GM19324 (cell line): ENCODE measurements around the gene PLXNA2.

ENCODE experiments used
- ATAC-seq: cut with Tn5 transposase; IDR thresholded peaks from one replicate; pipeline ENCODE4 v1.9.1; 2021; ENCODE audit warnings: mild to moderate bottlenecking, moderate library complexity; ENCODE audit not compliant: unreplicated experiment, low FRiP score

The PLXNA2 gene

DNA sequence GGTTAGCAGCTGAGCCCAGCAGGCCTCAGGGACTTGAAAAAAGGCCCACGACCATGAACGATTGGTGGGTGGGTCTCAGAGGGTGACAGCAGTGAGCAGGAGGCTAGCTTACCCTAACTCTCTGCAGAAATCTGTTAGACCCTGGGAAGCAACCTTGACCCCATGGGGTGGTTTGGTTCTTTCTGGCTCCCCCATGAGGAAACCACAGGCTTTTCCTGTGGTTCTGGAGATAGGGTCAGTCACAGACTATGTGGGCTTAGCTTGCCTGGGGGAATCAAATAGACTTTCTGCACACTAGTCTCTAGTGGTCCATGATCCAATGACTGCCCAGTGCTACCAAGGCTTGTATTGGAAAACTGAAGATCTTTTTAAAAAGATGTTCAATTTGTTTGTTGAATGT is 118.1 kb downstream of the PLXNA2 start:
- no peak for ATAC-seq

DNA sequence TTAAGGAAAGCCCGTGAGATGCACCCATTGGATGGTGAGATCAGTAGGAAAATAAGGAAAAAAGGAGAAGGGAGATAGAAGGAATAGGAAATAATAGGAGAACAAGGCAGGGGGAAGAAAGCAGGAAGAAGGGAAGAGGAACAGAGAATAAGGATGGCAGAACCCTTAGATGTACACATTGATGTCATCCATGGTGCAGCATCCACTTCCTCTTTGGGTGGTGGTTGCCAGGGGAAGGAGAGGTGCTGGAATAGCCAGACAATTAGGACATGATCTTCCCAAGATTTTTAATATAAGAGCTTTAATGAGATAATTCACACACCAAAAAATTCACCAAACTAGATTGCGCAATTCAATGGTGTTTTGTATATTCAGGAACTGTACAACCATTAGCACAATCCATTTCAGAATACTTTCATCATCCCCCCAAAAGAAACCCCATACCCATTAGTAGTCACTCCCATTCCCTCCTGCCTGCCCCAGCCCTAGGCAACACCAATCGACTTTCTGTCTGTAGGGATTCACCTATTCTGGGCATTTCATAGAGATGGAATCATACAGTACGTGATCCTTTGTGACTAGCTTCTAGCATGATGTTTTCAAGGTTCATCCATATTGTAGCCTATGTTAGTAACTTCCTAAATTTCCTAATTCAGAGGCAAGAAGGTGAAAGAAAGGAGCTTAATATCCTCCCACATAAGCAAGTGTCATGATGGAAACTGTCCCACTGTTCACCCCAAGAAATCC is 121.4 kb downstream of the PLXNA2 start:
- no peak for ATAC-seq

DNA sequence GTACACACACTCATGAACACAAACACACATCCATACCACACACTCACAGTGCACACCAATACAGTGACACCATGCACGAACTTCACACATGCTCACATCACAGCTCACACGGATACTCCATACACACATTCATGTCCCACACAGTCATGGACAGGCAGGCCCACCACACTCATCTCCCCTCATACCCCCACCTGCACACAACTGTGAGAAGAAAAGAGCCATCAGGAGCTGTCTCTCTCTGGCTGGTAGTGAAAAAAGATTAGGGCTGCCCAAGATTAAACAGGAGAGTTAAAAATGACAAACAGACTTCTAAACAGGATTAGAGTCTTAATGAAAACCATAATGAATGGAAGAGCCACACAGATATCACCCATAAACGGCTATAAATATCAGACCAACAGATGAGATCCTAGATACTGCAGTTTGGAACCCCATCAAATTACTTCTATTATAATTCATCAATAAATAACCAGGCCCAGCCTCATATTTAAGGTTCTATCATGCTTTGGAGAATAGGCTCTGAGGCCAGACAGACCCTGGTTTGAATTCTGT is 122.3 kb downstream of the PLXNA2 start:
- no peak for ATAC-seq

DNA sequence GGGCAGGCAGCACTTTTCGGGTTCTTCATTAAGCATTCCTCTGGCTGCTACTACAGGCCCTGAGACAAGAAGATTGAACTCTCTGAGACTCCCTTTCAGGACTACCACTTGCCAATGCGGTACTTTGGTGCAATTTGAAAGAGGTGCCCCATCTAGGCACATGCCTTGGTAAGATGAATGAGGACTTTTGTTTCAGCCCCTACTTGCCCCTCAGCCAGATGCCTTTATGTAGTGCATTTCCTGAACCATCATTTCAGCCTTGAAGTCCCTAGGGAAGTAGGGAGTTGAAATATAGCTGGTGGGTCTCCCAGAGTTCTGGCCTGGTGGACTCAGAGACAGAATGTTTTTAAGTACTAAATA is 123.8 kb downstream of the PLXNA2 start:
- no peak for ATAC-seq

- ATAC-seq = no peak
Observed at GRCh38 chr1:208118841-208119606, 125.2 kb downstream of the PLXNA2 start.

GRCh38 chr1:208118306-208118705 is 125.9 kb downstream of the PLXNA2 start:
- no peak for ATAC-seq

DNA sequence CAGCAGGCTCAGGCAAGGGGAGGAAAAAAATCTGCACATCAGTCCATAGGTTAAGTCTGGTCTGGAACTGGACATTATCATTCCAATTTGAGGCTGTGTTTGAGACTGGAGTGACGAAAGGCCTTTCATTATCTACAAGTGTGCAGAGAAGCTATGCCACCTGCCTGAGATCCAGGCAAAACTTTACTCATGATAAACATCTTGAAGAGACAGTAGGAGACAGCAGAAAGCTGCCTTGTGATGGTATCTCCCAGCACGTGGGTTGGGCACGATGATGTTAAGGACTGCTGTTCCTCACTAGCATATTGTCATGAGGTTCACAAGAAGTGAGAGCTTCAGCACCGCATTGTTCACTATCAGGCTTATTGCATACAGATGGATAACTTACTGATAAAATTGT is 126.4 kb downstream of the PLXNA2 start:
- ATAC-seq = no peak

DNA sequence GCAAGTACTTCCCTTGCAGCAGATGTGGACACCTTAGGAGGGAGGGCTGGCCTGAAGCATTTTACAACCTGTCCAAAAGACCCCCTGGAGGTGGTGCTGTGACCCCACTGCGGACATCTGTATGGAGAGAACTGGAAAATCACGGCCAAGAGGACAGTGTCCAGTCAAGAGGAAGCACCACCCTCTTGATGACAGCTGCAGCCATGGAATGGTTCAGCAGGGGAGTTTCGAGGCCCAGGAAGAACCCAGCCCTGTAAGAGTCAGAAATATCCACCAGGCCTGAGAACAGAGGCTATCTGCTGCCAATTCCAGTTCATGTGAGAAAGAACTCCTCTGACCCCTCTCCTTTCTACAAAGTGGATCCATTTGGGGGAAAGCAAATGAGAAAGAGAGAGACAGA is 126.8 kb downstream of the PLXNA2 start:
- no peak for ATAC-seq

DNA sequence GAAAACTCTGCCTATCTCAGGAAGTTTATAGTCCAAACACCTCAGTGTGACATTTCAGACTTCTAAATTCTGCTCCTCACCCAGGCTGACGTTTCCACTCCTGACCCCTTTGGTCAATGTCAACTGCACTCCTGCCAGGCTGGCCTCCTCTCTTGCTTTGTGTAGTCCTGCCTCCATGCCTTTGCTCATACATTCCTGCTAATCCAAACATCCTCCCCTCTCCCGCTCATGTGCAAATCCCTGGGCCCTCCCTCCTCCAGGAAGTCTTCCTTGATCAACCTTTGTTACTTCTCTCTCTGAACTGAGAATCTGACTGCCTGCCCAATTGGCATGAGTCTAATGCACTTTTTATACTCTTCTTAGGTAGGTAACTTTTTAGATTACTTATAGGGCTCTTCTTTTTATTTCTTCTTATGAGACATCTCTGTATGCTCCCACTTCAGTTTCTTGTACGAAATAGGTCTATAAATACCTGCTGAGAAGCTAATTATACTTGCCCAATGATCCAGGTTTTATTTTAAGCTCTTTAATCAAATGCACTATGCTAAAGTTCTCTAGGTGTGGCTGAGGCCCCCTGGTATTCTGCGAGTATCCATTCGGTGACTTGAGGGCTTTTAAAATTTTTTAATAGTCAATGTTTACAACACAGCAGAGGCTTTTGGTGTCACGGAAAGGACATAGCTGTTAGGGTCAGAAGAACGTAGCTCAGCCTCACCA is 128.1 kb downstream of the PLXNA2 start:
- ATAC-seq = no peak

DNA sequence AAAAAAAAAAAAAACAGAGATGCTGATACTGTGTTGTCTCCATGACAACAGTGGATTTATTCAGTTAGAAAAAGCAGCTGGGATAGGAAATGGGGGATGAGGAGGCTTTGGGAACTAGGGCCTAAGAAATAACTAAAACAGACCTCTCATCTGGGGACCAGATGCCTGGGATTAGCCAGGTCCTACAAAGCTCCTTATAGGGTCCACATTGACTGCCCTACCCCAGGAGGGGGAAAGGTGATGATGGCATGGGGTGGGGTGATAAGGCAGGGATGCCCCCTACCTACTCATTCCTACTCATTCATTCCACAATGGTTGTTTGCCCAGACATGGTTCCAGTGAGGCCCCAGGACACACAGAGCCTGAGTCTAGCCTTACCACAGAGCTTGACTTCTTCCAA is 131.2 kb downstream of the PLXNA2 start:
- no peak for ATAC-seq

- no peak for ATAC-seq
Observed at GRCh38 chr1:208112401-208112800, 131.8 kb downstream of the PLXNA2 start.

DNA sequence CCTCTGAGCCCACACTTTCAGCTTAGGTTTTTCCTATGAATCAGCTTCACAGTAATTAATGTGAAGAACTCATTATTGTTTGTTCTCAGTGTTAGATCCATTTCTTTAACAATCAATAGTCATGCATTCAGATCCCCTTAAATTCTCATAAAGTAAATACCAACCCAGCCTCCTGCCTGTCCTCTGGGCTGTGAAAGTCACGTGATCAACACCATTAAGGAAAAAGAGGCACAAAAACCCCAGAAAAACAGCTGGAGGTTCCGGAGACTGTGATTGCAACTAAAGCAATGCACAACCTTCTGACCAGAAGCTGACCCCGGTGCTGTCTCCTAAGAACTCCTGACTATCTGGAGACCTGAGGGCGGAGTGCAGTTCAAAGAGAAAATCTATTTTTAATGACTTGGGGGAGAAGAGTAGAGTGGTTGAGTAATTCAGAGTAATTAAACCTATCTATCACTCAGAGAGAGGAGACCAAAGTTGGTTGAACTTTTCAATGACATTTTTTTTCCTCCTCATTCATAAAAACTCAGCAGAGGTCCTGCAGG is 132.5 kb downstream of the PLXNA2 start:
- ATAC-seq = no peak

DNA sequence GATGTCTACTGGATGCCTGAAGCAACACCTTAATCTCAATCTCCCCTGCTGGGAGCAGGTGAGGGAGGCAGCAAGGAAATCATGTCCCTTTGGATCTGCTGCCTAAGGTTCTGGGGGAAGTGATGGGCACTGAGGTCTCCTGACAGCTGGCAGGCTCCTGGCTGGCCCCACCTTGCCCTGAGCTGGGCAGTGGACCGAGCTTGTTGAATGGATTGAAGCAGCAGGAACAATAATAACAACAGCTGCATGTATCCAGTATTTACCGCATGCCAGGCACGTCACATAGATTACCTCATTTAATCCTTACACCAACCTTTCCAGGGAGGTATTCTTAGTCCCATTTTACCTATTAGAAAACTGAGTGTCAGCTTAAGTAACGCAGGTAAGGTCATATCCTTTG is 133.9 kb downstream of the PLXNA2 start:
- ATAC-seq = no peak

DNA sequence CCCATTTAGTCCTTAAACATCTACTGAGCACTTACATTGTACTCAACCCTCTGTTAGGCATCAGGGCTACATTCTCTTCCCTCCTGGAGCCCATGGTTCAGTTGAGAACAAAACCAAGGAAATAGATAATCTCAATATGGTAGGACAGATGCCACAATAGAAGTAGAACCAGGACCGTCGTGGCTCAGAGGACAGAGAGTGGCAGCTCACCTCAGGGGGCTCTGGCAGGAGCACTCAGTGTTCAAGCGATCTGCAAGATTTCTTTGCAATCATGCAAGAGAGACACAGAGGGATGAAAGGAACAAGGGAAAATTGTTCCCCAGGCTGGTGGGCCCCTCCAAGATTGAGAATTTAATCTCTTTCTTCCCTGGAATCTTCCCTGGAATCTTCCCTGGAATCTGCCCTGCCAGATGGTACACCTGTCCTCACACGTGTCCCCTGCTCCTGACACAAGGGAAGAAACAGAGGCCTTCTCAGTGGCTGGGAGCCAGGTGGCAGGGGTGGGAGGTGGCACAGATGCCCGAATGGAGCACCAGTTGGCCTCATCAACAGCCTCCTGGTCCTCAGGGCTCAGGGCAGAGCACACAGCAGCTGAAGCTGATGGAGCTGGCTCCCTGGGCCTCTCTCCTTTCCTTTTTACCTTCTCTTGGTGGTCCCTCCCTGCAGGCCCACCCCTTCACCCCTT is 135.4 kb downstream of the PLXNA2 start:
- no peak for ATAC-seq

DNA sequence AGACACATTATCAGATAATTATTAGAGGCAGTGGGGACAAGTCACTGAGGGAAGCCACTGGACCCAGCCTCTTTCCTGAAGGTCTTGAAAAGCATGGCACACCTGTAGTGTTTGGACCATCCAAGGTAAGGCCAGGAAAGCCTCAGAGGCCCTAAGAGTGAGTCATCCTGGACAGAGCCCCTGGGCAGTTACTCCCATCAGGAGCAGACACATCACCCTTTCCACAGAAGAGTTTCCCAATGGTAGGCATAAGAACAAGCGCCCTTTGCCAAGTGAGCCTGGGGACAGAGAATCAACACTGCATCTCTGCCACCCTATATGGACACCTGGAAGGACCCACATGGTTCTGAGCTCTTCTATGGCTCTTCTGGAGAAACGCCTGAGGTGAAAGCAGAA is 136.0 kb downstream of the PLXNA2 start:
- no peak for ATAC-seq

DNA sequence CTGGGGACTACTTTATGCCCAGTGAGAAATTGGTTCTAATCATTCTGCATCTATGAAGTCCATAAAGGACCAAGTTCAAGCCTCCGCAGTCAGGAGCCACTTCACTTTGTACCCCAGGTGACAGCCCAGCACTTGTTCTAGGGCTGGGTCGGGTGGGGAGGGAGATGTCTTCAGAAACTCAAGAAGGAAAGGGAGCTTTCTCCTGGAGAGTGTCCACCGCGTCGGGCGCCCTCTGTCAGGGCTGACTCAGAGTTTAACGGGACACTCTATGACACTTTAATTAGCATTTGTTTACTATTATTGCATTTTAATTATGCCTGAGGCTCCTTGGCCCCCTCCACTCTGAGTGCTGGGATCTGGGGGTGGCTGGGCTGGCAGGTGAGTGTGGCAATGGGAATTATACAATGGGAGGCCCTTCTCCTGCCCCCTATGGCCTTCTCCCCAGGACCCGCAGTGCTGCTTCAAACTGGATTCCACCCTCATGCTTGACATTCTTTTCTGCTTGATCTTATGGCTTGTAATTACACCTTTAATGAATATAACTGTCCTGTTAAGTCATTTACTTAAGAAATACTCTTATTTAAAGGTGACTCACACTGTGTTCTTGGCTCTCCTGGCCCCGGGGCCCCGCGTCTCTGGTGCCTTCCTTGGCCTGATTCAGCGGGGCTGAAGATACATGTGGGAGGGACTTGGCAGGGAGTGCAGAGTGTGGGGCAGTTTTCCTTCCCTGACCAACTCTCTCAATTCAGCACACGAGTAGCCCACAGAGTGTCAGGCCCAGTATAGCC is 136.6 kb downstream of the PLXNA2 start:
- no peak for ATAC-seq

DNA sequence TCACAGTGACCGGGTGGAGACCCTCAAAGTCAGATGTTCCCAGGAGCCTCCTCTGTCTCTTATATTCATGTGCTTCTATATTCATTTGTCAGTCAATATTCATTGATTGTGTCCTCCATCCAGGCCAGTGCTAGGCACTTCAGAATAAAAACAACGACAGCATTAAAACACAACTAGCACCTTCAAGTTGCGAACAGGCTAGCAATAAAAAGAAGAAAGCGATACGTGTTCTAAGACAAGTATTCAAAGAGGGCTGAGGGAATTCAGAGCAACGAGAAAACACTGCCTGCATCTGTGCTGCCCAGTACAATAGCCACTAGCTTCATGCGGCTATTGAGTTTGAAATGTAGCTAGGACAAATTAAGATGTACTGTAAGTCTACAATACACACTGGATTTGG is 138.0 kb downstream of the PLXNA2 start:
- ATAC-seq = no peak

DNA sequence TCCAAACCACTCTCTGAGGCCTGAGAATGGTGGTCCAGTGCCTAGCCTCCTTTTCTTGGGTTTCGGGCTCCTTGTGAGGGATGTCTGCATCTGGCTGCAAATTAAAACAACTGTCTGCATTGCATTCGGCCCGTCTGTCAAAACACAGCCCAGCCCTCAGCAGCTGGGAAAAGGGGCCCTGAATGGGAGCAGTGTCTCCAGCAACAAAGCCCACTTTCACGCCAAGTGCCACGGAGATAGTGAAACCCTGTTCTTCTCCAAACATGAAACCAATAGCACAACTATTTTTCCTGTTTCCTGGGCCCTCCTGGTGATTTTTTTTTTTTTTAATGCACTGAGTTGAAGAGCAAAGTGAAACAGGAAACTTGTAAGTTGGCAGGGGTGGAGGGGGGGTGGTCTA is 138.4 kb downstream of the PLXNA2 start:
- ATAC-seq = no peak

DNA sequence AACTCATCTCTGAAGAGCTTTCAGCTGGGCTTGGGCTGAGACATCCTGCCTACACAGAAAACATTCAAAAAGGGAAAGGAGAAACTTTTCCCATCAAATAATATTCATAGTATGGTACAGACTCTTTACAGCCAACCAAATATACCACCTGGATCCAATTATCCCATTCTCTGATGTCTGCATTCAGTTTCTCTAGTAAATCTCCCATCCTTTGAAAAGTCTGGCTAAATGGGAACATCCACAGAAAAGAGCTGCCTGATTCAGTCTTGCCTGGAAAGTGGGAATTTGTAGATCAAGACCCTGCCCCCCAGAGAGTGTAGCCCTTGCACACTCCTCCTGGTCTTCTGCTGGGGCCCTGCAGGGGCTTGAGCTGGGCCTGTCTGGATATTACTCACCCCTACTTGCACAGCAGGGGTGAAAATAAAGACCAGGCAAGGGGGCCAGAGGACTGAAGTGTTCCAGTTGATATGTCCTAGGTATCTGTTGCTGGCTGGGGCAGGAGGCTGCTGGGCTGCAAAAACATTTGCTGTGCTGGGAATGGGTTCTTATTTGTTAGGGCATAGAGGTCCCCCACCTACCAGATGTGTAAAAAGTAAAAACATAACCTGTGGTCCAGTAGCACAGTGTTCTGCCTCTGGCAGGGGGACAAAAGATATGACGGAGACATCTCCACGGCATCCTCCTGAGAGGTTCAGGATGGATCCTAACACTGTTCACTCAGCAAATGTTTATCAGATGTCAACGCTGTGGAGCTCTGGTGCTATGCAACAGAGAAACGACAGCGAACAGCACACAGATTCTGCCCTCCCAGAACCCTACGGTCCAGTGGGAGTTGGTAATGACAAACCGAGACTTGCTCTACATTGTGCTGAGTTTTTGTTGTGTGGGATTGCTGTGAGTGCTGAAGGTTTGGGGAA is 140.3 kb downstream of the PLXNA2 start:
- ATAC-seq = no peak
